Measurements from ENCODE around the gene TAB2. TPM values are rescaled to one million over a fixed set of nuclear protein-coding genes. Genes with fewer than 3 reads are reported as not detected.

TAB2 gene
- total RNA-seq, 1 donor from 2014 or later: 71.3 TPM

- H3K4me1 Mint-ChIP-seq: peaks cover 18% of the 10 kb centered on the region
- H3K36me3 Mint-ChIP-seq: no peaks in the 10 kb centered on the region
- TF ChIP-seq, protein P1, sequence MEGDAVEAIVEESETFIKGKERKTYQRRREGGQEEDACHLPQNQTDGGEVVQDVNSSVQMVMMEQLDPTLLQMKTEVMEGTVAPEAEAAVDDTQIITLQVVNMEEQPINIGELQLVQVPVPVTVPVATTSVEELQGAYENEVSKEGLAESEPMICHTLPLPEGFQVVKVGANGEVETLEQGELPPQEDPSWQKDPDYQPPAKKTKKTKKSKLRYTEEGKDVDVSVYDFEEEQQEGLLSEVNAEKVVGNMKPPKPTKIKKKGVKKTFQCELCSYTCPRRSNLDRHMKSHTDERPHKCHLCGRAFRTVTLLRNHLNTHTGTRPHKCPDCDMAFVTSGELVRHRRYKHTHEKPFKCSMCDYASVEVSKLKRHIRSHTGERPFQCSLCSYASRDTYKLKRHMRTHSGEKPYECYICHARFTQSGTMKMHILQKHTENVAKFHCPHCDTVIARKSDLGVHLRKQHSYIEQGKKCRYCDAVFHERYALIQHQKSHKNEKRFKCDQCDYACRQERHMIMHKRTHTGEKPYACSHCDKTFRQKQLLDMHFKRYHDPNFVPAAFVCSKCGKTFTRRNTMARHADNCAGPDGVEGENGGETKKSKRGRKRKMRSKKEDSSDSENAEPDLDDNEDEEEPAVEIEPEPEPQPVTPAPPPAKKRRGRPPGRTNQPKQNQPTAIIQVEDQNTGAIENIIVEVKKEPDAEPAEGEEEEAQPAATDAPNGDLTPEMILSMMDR (IDR thresholded peaks at IDR 0.05; ENCODE audit: unreplicated experiment): no peak
- H3K27me3 Mint-ChIP-seq (ENCODE audit: low read depth): no peaks in the 10 kb centered on the region
- H3K27ac Mint-ChIP-seq: no peak overlapping the region
- no peak for DNase-seq (ENCODE audit: low spot score in 2 of 2, unreplicated experiment in 2 of 2)
- H3K9me3 Mint-ChIP-seq: peaks cover 5% of the 10 kb centered on the region
- no peak overlapping the region for H3K4me3 Mint-ChIP-seq
Measured at GRCh38 chr6:149437212-149437611, 119.7 kb downstream of the TAB2 start.

DNA sequence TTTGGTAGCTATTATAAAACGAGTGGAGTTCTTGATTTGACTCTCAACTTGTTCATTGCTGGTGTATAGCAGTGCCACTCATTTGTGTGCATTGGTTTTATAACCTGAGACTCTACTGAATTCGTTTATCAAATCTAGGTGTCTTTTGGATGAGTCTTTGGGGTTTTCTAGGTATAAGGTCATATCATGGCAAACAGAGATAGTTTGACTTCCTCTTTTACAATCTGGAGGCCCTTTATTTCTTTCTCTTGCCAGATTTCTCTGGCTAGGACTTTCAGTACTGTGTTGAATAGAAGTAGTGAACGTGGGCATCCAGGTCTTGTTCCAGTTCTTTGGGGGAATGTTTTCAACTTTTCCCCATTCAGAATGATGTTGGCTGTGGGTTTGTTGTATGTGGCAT, 121.3 kb downstream of the TAB2 start:
- no peaks in the 10 kb centered on the region for H3K27me3 Mint-ChIP-seq (ENCODE audit: low read depth)
- H3K4me1 Mint-ChIP-seq: peaks cover 31% of the 10 kb centered on the region
- TF ChIP-seq, protein P1 (IDR thresholded peaks at IDR 0.05; ENCODE audit: unreplicated experiment): no peak
- DNase-seq (ENCODE audit: low spot score in 2 of 2, unreplicated experiment in 2 of 2): no peak
- H3K36me3 Mint-ChIP-seq: no peaks in the 10 kb centered on the region
- H3K9me3 Mint-ChIP-seq: peaks cover 5% of the 10 kb centered on the region
- no peak overlapping the region for H3K27ac Mint-ChIP-seq
- H3K4me3 Mint-ChIP-seq: no peak overlapping the region

DNA sequence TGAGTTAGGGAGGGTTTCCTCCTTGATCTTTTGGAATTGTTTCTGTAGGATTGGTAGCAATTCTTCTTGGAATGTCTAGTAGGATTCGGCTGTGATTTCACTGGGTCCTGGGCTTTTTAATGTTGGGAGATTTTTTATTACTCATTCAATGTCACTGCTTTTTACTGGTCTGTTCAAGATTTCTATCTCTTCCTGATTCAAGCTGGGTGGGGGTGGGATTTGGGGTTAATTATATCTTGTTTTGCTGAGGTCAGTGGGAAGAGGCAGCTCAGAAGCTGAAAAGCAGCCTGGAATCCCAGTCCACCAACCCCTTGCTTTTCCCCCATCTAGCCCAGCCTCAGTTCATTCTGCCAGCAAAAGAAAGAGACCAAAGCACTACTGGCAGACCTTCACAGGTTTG, 122.1 kb downstream of the TAB2 start:
- TF ChIP-seq, protein P1 (IDR thresholded peaks at IDR 0.05; ENCODE audit: unreplicated experiment): no peak

DNA sequence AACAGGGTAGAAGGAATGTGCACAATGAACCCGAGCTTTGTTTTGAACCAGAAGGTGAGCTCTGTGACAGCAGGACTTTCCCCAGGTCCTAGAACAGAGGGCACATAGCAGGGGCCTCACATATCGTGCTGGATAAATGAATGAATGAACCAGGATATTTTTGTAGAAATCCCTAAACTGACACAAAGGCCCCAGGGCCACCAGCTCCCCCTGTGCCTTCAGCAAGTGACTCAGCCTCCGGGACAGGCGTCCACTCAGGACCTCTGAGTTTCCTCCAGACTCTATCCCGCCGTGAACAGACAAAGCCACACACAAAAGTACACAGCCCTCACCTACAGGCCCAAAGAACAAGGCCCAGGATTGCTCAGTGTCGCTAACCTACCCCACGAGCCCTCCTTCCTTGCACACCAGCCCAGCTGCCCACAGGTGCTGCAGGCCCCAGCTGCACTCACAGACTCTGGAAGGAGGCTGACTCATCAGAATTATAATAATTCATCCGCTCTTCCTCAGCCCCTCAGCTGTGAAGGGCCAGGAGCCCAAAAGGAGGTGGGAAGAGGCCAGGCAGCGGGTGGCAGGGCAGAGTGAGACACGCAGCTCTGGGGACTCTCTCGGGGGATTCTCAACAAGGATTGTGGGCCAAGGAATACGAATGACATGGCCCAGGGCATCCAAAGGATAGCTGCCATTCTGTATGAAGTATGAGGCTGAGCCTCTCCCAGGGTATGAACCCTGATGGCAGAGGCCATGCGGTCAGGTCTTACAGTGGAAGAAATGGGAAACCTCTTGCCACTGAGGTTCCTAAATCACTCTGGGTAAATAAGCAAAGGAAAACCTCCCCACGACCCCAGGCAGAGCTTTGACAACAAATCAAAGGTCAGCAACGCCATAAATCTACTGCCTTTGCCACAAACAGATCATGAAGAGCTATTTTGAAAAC, 123.5 kb downstream of the TAB2 start:
- H3K36me3 Mint-ChIP-seq: no peaks in the 10 kb centered on the region
- H3K27ac Mint-ChIP-seq: peak overlapping the region; percentile 48
- H3K4me1 Mint-ChIP-seq: peaks cover 32% of the 10 kb centered on the region
- DNase-seq (ENCODE audit: low spot score in 2 of 2, unreplicated experiment in 2 of 2): no peak
- H3K27me3 Mint-ChIP-seq (ENCODE audit: low read depth): no peaks in the 10 kb centered on the region
- no peak overlapping the region for H3K4me3 Mint-ChIP-seq
- TF ChIP-seq, protein P1 (IDR thresholded peaks at IDR 0.05; ENCODE audit: unreplicated experiment): no peak
- peaks cover 5% of the 10 kb centered on the region for H3K9me3 Mint-ChIP-seq

More for the DNA sequence above, 122.1 kb downstream of the TAB2 start:
- H3K27me3 Mint-ChIP-seq (ENCODE audit: low read depth): no peaks in the 10 kb centered on the region
- no peak overlapping the region for H3K4me3 Mint-ChIP-seq
- H3K4me1 Mint-ChIP-seq: peaks cover 32% of the 10 kb centered on the region
- peaks cover 5% of the 10 kb centered on the region for H3K9me3 Mint-ChIP-seq
- no peak overlapping the region for H3K27ac Mint-ChIP-seq
- no peak for DNase-seq (ENCODE audit: low spot score in 2 of 2, unreplicated experiment in 2 of 2)
- no peaks in the 10 kb centered on the region for H3K36me3 Mint-ChIP-seq

DNA sequence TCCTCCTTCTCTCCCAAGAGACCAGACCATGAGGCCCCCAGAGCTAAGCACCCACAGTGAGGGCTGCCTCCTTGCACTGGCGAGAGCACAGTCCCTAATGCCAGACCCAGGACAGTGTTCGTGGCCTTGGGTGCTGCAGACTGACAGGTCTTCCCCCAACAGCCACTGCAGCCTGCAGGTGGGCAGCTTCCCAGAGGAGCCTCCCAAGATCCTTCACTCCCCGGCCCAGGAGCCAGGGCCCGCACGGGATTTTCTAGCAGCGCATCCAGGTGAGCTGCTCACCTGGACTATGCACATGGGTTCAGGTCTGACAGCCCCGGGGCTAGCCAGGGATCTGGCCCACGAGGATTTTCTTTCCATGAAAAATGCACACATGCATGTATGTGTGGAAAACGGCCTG, 124.2 kb downstream of the TAB2 start:
- Mint-ChIP-seq H3K36me3 (no peaks in the 10 kb centered on the region), H3K9me3 (peaks cover 5% of the 10 kb centered on the region), H3K4me1 (peaks cover 35% of the 10 kb centered on the region), H3K27me3 (ENCODE audit: low read depth) (no peaks in the 10 kb centered on the region), H3K4me3 (no peak overlapping the region), H3K27ac (no peak overlapping the region)
- TF ChIP-seq, protein P1 (IDR thresholded peaks at IDR 0.05; ENCODE audit: unreplicated experiment): no peak
- DNase-seq (ENCODE audit: low spot score in 2 of 2, unreplicated experiment in 2 of 2): no peak

Measured in mesothelial cell of epicardium (in vitro differentiated cells).